GM18858 (cell line): Measurements from ENCODE around the gene ARIH2.

Experiments used
- ATAC-seq: cut with Tn5 transposase; IDR thresholded peaks from one replicate; pipeline ENCODE4 v1.9.1; 2021; ENCODE audit not compliant: unreplicated experiment

ARIH2 gene

DNA sequence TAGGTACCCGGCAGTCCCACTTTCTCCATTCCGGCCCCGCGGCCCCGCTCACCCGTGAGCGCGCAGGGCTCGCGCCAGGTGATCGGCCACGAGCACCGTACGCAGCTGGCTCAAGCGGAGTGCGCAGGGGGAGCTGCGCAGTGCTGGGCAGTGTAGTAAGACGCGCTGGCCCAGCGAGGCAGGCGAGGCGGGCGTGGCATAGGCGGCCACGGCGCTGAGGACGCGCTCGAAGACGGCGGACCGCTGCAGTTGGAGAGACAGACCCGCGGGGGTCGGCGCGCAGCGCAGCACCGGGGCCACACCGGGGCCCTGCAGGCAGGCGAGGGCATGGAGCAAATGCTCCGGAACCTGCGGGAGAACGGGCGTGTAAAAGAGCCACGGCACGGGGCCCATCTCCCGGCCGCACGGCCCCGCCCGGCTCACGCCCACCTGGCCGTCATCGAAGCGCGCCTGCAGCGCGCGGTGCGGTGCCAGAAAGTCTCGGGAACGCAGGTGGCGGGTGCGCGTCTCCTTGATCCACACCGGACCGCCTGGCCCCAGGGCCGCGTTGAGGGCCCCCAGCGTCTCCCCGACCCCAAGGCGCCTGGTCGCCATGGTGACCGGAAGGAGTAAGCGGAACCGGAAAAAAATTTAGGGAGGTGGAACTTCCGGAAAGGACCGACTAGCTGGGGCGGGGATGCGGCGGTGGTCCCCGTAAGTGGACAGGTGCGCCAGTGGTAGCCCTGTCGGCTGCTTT, 99.5 kb downstream of the ARIH2 start, which contains the start of gene DALRD3:
TSS of gene DALRD3 (minus strand) at position 610 of the 736 bp plus-strand sequence. CDS start at position 594, 16 bp downstream.
- no peak for ATAC-seq

- ATAC-seq: no peak
Observed at GRCh38 chr3:49018707-49019006, 100.0 kb downstream of the ARIH2 start.

DNA sequence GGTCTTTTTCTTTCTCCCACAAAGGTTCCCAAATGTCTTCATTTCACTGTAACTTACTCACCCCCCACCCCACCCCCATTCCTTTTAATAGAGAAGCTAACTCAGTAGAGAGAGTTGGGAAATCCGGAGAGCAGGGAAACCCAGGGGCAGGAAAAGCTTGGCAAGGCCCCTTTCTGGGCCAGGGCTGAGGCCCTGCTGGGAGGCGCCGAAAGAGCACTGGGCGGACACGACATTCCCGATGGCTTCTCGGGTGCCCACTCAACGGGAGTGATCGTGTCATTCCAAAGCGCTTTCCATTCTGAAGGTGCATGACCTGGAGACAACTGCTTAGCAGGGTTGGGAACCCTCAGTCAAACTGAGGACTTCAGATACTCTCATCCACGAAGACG, 101.3 kb downstream of the ARIH2 start:
- ATAC-seq: no peak

DNA sequence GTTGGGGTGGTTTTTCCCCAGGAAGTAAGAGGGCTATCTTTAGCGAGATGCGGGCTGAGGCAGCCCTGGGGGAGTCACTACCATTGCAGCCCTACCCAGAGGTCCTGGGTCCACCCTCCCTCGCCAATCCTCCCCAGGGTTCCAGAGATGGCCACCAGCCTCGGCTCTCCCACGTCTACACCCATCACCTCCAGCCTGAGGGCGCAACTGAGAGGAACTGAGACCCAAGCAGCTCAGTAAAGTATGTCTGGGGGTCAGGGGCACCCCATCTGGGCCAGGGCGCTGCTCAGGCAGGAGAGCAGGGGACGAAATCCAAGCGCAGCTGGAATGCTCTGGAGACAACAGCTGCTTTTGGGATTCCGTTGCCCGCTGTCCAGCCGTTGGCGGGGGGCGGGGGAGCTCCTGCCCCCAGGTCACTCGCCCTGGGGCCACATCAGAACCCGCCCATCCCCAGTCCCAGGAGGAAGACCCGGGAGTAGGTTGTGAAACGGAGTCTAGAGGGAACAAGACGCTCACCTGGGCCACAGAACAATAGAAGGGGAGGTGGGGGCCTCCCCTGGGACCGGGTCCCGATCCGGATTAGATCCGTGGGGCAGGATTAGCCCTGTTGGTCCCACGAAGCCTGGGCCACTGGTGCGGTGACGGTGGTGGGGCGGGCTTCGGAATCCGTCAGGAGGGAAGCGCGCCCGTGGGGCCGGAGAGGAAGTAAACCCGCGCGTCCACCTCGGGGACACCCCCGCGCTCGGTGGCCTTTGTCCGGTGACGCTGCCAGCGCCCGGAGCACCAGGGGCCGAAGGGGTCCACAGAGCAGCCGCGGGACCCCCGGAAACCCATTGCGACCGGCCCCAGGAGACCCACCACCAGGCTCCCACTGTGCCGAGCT, 101.9 kb downstream of the ARIH2 start:
- no peak for ATAC-seq

GRCh38 chr3:49021213-49021812, 102.7 kb downstream of the ARIH2 start:
- peak; percentile 34 for ATAC-seq

DNA sequence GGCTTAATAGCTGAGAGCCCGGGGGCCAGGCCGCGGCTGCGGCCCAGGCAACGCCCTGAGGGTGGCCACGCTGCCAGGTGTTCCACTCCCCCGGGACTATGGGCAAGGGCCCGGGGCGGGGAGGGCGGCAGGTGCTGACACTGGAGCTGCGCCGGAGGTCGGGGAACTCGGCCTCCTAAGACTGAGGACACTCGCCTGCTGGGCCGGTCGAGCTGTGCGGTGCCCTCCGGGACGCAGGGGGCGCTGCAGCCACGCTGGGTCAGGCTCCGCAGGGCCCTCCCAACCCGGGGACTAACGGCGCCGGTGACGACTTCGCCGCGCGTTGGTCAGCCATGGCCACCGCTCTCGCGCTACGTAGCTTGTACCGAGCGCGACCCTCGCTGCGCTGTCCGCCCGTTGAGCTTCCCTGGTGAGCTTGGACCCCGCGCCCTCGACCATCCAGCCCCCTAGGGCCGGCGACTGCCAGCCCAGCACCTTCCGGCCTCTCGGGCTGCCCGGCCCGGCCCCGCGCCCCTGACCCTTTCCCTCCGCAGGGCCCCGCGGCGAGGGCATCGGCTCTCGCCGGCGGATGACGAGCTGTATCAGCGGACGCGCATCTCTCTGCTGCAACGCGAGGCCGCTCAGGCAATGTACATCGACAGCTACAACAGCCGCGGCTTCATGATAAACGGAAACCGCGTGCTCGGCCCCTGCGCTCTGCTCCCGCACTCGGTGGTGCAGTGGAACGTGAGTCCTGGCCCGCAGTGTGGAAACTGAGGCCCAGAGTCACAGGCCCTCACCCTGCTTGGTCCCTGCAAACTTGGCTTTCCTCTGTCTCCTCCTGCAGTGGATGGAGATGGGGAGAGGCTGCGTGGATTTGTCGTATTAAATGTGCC, 103.4 kb downstream of the ARIH2 start, which contains the start of gene NDUFAF3:
TSS of gene NDUFAF3 (plus strand) at position 309 of the 875 bp plus-strand sequence. CDS start at position 333, 24 bp downstream.
- ATAC-seq: peak; percentile 41

GRCh38 chr3:49022688-49023171, 104.1 kb downstream of the ARIH2 start:
- no peak for ATAC-seq

DNA sequence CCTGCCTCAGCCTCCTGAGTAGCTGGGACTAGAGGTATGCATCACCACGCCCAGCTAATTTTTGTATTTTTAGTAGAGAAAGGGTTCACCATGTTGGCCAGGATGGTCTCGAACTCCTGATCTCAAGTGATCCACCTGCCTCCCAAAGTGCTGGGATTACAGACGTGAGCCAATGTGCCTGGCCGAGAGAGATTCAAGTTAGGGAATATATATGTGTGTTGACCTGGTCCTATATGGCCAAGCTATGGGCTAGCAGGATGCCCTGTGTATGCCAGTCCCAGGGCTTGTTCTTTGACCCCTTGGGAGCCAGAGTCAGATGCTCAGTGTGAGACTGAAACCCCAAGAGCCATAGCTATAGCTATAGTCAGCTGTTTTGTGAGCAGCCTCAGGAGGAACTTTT, 105.1 kb downstream of the ARIH2 start:
- no peak for ATAC-seq

- no peak for ATAC-seq
Observed at GRCh38 chr3:49024449-49024848, 105.8 kb downstream of the ARIH2 start.

DNA sequence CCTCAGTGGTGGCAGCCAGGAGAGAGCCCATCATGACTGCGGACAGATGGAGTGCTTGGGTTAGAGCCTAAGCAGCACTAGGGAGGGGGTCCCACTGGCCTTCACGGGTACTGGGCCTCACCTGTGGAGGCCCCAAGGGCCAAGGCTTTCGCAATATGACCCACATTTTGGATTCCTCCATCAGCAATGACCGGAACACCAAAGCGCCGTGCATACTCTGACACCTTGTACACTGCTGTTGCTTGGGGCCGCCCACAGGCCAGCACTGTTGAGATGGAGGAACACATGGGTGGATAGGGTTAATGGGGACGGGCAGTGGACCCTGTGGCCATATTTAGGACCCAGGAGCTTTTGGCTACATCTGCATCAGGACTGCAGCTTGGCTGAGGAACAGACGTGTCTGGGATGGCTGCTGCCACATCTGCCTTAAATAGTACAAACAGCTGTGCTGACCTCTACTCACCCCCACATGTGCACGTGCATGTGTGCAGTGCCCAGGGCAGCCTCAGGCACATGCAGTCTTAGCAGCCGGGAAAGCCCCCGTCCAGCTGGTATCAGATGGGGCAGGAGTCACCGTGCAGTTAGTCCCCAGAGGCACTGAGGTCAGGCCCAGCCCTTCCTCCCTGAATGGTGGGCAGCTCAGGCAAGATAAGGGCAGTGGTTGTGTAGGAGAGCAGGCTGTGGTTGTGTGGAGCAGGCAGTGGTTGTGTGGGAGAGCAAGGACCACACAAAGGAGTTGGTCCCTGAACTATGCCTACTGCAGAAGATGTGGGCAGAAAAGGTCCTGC, 106.6 kb downstream of the ARIH2 start:
- ATAC-seq: no peak

DNA sequence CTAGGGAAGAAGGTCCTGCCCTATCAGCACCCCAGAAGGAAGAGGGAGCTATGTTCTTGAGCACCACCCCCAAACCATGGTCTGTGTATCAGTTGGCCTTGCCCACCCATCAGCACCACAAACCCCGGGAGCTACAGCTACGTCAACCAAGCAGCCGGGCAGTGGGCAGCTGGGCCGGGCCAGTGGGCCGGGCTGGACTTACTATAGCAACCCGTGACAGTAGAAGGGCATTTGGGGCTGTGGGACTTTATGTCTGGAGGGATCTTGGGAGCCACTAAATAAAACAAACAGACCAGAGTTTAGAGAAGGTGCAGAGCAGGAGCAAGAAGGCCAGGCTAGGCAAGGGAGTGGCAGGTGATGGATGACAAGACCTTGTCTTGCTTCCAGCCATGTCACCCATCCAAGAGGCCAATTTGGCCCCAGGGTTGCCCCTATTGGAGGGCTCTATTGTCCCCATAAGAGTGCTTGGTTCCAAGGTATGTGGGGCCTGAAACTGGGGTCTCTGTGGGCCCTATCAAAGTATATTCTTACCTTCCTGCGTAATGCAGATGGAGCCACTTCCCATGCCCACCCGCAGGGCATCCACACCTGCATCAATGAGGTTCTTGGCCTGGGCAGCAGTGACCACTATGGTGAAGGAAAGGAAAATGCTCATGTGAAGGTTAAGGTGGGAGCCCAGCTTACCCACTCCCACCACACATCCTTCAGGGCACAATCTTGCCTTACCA, 107.3 kb downstream of the ARIH2 start:
- ATAC-seq: no peak

- no peak for ATAC-seq
Observed at GRCh38 chr3:49026536-49026935, 107.9 kb downstream of the ARIH2 start.

DNA sequence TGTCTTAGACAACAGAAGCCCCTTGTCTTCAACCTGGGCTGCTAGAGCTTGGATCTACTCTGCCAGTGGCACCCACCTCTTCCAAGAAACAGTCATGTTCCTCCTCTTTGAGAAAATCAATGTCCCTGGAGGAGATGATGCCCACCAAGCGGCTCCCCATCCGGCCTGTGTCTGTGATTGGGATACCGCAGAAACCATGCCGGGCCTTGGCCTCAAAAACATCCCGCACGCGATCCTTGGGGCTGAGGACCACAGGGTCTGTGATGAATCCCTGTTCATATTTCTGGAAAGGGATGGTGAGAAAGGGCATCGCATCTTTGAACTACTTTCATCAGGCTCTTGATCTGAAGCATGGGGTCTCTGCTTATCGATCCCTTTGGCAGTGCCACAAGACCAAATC, 109.0 kb downstream of the ARIH2 start:
- no peak for ATAC-seq

- ATAC-seq: no peak
Observed at GRCh38 chr3:49028298-49028672, 109.6 kb downstream of the ARIH2 start.

DNA sequence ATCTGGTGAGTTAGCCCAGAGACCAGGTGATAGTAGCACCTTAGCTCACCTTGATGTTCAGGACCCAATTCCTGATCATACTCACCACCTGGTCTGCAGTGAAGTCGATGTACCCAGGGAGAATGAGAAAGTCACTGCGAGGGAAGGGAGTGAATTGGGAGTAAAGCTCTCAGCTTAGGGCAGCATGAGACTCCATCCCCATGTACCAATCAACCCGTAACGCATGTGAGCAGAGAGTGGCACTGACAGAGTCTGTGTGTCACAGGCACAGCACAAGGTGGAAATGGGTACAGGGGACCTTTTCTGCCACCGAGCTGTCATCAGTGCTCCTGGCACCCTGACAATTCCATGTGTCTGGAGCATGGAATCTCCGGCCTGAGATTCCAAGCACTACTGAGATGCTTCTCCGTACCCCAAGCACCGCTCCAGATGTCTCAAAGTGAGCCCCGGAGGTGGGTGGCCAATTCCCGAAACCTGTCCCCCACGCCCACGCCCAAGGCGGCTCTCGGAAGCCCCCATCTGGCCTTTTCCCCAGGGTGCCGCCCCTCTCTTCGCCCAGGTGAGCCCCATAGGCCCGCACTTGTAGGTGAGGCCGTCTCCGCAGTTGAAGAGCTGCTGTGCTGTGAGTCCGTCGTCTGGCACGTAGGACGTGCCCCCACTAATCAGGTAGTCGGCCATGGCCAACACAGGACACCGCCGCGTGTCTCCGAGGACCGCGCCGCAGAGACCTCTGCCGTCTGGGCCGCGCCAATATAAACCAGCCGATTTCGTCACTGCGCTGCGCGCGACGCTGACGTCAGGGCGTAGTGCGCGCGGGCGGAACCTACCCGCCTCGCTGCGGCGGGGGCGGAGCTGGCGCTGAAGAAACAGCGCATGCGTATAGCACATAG, 110.3 kb downstream of the ARIH2 start, which contains the start of gene IMPDH2:
TSS of gene IMPDH2 (minus strand) at position 726 of the 890 bp plus-strand sequence. CDS start at position 678, 48 bp downstream.
- ATAC-seq: peak; percentile 76

DNA sequence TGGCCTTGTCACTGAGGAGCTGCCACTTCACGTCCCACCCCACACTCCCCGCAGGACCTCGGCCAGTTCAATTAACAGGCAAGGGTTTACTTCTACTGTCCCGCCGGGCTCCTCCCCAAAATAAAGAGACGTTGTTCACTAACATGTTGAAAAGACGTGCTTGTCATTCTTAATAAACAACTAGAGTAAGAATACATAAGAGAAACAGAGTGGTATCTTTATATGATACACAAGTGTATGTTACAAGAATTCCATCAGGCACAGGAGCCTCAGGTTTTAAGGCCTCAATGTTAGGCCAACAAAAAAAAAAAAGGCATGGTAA, 110.9 kb downstream of the ARIH2 start:
- no peak for ATAC-seq

- ATAC-seq: no peak
Observed at GRCh38 chr3:49030321-49030720, 111.7 kb downstream of the ARIH2 start.

- ATAC-seq: no peak
Observed at GRCh38 chr3:49032646-49033304, 114.1 kb downstream of the ARIH2 start.
